Pulmonary artery endothelial cell (primary cell): ENCODE measurements around the gene CCBE1. TPM values are rescaled to one million over a fixed set of nuclear protein-coding genes. Genes with fewer than 3 reads are reported as not detected.
"Not testable (repeated sequence)": the region's sequence is repeated elsewhere in the genome, so short reads cannot be mapped to it uniquely, and the experiment has no call there.

ENCODE experiments used
- DNase-seq: peaks from one replicate; pipeline ENCODE4 v3.0.0-alpha.2; 2011; ENCODE audit warnings: low read depth, low spot score
- total RNA-seq: library from RNA; depleted of rRNA; stranded (reverse); fragments of >200 nt; gene quantifications from 2 replicates; pipeline ENCODE4 v1.2.3, GENCODE V29; 2014

CCBE1 gene
- 1.3 and 2.4 TPM in 2 replicates for total RNA-seq

DNA sequence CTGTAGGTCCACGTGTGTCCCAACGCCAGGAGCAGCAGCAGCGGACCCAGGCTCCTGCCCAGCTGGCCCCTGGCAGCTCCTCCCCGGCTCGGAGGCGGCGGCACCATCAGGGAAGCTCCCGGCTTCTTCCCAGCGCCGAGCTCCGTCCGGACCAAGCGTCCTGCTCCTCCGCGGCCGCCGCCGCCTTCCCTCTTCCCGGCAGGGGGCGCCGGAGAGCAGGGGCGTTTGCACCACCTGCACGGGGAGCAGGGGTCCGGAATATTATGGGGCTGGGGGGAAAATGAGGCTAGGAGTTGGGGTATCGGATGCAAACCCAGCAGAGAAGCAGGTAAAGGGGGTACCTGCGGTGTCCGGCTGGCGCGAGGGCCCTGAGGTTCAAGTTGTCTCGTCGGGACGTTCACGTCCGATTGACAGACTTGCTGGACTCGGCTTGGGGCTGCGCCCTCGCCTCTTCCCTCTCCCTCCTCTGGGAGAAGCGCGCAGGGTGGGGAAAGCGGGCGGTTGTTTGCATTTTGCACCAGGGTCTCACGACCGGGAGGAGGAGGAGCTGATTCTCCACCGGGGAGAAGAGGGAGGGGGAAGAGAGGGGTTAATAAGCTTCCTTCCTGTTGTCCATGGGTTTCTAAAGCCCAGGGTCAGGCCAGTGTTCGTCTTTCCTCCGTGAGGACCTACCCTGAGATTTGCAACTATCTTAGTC, at the start of gene CCBE1:
TSS of gene CCBE1 (minus strand) at position 188 of the 697 bp plus-strand sequence.
- DNase-seq: peak; percentile 11

DNA sequence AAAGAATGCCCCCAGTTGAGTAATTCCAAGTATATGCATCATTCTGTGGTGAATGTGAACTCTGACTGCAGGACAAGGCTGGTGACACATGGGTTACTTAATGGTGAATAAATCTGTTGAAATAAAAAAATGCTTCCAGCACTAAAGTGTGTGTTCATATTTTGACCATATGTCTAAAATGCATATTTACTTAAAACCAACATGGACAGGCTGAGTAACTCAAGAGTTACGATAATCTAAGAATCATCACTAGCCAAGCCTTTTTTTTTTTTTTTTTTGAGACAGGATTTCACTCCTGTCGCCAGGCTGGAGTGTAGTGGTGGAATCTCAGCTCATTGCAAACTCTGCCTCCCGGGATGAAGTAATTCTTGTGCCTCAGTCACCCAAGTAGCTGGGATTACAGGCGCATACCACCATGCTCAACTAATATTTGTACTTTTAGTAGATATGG, 47.1 kb upstream of the CCBE1 start:
- no peak for DNase-seq

DNA sequence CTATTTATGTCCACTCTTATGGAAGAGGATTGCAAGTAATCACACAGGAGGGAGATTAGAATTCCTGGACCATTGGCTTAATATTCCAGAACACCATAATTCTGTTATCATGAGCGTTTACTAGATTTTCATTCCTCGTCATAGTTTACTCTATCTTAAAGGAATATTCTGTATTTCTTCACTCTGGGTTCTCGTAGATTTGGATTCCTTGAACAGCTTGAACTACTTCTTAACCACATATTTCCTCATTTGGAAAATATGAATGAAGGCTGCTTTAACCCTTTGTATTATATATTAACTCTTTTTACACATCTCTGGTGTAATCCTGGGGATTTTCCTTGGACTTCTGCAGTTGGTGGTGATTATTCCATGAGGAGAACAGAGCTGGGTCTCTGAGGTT, 46.3 kb upstream of the CCBE1 start:
- no peak for DNase-seq

DNA sequence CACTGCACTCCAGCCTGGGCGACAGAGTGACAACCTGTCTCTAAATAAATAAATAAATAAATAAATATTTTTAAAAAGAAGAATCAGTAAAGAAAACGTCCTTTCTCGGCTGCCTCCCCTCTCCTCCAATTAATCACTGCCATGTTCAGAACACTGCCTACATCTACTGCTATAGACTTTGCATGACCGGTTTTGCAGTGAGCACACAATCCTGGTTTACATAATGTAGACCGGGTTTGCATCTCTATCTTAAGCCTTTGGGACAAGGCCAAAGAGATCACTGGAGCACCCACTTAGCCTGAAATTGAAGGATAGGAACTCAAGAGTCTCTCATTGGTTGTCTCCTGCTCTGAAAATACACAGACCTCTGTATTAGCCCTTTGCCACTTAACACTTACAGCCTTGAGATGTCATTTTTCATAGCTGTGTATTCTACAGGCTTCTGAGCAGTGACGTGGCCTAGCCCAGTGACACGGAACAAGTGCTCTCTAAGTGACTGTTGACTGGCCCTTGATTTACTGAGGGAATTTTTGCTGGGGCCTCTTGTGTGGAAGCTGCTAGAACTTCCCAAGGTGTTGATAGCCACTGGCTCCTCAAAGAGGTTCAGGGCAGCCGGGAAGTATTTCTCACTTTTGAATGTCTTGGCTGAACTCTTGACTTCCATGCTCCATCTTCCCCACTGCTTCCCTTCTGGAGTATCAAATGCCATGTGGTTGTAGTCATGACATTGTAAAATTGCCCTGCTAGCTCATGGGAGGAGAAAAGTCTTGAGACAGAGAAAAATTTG, 45.3 kb upstream of the CCBE1 start:
- DNase-seq: no peak

DNA sequence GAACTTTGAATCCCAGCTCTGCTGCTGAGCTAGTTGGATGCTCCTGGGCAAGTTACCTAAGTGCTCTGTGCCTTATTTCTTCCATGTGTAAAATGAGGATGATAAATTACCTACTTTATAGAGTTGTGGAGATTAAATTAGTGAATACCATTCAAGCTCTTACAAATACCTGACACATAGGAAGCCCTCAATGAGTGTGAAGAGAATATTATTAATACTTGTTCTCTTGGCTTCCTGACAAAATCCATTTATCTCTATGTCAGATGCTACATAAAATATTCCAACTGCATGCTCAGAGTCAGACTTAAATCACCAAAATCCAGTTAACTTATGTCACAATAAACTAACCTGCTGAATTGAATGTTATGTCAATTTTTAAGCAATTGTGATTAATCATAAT, 42.9 kb upstream of the CCBE1 start:
- no peak for DNase-seq

DNA sequence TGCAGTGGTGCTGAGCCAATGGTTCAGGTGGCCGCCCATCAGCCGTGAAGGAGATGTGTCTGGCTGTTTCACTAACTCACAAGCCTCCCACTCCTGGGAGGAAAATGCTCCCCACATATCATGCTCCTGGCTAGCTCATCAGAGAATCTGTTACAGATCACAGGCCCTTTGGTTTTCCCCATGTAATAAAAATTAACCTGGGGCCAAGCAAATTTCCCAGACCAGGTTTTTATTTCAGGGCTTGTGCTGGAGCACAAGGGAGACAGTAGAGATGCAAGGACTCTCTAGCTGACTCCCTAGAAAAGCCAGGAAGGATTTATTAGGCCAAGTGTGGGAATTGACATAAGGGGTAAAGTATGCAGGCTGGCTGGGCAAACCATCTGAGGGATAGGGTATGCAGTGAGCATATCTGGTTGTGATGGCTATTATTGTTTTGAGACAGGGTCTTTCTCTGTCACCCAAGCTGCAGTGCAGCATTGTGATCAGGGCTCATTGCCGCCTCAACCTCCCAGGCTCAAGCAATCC, 40.6 kb upstream of the CCBE1 start:
- no peak for DNase-seq

DNA sequence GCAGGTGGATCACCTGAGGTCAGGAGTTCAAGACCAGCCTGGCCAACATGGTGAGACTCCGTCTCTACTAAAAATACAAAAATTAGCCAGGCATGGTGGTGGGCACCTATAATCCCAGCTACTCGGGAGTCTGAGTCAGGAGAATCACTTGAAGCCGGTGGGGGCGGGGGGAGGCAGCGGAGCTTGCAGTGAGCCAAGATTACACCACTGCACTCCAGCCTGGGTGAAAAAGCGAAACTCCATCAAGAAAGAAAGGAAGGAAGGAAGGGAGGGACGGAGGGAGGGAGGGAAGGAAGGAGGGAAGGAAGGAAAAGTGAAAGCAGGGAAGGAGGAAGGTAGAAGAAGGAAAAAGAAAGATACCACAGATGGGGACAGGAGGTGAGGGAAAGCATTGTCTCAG, 40.1 kb upstream of the CCBE1 start:
- DNase-seq: not testable (repeated sequence)

DNA sequence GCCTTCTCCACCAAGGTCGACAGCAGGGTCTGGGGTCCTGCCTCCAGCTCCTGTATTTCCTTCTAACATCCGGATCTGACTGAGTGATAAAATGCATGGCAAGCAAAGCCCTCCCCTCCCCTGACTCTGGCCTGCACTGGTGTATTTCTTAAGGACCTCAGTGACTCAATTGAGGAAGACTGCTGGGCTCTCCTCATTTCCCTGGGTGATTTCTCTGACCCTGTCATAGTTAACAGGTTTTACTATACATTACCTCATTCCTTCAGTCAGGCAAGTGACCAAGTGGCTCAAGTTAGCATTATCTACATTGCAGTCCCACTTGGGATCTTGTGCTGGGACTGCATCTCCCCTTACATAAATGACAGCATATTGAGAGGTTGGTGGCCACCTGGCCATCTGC, 38.8 kb upstream of the CCBE1 start:
- no peak for DNase-seq

DNA sequence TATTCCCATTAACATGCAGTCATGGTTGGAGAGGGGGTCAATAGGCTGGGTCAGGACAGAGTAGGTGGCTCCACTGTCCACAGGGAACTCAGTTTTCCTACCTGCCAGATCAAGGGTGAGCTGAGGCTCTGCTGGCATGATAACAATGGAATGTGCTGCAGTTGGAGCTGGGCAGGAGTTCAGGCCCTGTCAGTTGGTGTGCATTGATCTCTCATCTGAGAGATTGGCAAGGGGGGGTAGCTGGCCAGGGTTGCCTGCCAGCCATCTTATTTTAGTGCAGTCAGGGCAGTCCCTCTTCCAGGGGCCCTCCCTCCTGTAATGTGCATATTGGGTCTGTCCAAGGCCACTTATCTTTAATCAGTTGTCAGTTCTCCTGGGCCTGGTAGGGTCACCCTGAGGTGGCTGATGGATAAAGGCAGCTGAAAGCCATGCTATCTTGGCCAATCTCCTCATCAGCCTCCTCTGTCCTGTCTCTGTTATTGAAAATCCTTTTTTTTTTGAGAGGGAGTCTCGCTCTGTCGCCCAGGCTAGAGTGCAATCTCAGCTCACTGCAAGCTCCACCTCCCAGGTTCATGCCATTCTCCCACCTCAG, 38.1 kb upstream of the CCBE1 start:
- no peak for DNase-seq

DNA sequence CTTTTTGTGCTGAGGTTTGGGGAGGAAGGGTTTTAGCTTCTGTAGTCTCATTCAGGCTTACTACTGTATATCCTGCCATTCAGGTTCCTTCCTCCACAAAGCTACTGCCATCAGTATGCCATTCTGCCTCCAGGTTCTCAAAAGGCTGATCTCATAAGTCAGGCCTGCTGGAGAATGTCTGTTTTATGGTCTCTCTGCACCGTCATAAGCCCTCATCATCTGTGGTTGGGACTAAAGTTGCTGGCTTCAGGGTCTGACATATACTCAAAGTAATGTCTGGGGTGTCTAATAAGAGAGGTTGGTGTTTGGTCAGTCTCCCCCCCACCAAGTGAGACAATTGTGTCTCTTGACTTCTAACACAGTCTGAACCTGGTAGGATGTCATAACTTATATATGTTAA, 36.2 kb upstream of the CCBE1 start:
- no peak for DNase-seq

DNA sequence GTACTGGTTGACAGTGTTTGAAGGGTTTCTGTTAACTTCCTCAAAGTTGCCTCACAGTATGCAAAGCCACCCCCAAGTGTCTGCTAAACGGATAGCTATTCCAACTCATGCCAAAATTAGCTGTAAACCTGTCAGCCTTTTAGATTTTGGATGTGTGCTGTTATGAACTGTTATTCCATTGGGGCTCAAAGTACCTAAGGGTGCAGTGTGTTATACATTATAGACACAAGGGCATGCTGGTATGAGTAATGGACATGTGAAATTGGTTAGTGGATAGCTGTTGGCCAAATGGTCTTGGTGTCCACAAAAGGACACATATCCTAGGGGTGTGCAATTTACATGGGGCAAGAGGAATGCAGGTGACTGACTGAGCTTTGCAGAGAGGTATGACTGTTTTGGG, 33.7 kb upstream of the CCBE1 start:
- DNase-seq: no peak

DNA sequence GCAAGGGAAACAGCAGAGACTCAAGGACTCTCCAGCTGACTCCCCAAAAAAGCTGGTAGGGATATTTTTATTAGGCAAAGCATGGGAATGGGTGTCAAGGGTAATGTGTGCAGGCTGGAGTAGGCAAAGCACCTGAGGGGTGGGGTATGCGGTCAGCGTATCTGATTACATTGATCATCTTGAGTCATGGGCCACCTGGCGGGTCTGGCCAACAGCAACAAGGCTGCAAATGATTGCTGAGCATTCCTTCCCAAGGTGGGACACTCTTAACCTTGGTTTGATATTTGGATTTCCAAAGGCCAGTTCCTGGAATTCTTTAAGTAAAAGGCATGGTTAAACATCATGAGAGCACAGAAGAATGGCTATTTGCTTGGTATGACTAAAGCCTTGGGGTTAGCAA, 32.6 kb upstream of the CCBE1 start:
- DNase-seq: no peak

DNA sequence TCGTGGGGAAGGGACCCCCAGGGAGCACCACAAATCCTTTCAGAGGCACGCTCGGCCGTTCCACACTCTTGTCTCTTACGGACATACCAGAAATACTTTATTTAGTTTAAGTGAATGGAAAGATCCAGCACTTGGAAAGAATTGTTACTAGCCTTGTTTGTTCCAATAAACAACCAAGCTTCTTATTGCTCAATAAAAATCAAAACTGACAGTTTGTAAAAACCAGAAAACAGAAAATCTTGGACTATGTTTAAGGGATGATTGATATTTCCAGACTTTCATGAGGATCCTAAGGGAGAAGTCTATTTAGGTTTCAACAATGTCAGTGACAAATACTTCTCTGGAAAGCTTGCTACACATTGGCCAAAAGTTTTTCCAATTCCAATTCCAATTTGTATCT, 31.6 kb upstream of the CCBE1 start:
- no peak for DNase-seq

DNA sequence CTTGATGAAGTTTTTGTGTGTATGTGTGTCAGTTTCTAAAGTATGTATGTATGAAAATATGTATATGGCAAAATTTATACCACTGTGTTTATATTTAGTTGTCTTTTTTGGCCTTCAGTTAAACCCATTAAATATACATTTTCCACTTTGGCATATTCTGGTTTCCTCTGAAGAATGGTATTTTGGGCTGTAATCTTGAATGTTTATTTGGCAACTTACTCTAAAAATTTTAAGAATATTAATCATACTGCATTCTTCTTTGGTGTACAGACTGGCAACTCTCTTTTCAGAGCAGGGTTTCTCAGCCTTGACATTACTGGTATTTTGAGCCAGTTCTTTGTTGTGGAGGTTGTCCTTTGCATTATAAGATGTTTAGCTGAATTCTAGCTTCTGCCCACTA, 27.9 kb upstream of the CCBE1 start:
- no peak for DNase-seq

DNA sequence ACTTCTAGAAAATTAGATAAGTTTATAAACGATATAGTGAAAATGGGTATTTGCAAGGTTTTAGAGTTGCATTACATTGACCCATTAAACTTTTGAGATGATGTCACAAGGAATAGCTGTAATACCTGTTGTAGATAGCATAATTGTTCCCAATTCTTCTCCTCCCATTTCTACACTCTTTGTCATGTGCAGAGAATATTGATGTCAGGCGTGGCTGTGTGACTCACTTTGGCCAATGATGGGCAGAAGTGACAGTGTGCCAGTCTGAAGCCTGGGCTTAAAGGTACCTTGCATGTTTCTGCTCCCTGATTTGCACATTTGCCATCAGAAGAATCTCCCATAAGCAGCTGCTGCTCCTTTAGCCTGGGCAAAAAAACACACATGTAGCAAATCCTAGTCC, 26.9 kb upstream of the CCBE1 start:
- DNase-seq: no peak

DNA sequence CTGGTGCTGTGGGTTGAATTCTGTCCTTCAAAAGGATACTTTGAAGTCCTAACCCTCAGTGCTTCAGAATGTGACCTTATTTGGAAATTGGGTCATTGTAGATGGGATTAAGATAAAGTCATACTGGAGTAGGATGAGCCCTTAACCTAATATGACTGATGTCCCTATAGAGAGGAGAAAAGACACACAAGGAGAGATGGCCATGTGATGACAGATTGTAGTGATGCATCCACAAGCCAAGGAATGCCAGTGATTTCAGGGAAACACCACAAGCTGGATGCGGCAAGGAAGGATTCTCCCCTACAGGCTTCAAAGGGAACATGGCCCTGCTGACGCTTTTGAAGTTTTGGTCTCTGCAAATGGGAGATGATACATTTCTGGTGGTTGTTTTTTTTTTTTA, 24.7 kb upstream of the CCBE1 start:
- no peak for DNase-seq

DNA sequence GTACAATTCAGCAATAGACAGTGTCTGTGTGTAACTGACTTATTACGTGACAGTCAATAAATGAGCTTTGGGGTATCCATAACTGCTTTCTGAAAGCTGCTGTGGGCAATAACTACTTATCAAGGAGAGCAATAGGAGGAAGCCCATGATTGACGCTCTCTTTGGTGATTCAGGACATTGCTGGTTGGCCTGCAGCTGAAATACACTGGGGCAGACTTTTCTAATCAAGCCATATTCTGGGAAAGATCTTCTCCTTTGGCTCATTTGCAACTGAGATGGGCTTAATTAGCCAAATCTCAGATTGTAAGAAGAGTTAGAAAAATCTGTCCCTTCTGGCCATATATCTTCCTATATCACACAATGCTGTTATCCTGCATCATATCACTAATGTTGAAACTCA, 24.0 kb upstream of the CCBE1 start:
- DNase-seq: no peak

DNA sequence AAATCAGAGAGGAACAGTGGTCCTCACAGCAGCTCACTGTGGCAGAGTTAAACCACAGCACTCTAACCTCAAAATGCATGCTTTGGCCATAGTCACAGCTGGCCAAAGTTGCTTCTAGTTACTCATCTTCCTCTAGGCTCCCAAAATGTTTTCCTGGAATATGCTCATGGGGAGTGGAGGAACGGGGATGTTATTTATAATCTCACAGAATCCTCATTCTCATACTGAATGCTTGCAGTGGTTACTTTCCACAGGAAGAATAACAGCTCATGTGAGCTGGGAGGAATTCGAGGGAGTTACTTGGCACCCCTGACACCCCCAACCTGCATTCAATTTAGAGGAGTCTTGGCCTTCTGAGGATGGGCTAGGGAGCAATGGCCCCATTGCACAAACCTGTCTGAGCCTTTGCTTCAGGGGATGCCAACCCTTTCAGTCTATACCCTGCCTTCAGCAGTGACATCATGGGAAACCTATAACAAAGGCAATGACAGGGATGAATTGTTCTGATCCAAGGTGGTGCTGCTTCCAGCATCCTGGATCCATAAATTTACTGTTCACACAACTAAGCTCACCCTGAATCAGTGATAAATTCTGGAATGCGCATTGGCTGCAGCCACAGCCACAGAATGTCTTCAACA, 22.4 kb upstream of the CCBE1 start:
- no peak for DNase-seq

DNA sequence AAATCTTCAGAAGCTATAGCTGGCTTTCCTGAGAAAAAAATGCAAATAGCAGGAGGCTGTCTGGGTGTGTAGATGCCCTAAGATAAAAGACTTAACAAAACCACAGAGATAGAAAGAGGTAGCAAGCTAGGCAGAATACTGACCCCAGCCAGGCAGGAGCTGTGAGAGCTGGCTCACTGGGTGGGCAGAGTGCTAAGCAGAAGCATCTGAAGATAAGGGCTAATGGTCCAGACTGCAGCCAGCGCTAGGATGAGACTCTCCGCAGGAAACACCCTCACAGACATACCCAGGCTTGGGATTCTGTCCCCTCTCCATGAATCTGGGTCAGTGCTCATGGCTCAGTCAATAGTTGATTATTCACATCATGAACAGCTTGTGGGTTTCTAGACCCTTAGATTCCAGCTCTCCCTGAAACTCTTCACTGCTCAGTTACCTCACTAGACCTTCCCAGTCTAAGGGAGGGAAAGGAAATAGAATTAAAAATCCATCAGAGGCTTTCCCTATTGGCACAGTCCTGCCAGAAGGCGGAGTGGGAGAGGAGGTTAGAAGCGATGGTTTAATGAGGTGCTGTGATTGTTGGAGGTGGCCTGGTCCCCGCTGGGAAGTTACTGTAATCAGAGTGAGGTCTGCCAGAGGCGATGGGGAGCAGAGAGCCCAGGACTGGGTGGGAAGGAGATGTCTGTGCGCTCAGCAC, 21.4 kb upstream of the CCBE1 start:
- no peak for DNase-seq

DNA sequence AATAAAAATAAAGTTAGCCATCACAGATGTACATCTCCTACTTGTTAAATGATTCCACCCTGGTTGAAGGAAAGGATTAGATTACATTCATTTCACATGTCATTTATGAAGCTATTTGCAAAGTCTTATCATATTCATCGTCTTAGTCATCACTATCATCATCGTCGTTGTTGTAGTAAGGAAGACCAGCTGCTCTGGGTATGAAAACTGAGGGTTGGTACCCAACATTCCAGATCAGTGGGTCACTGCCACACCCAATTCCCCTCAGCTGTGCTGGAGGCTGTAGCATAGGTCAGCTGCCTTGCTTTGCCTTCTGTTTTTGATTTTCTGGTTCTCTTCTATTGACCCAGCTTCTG, 20.9 kb upstream of the CCBE1 start:
- DNase-seq: no peak

DNA sequence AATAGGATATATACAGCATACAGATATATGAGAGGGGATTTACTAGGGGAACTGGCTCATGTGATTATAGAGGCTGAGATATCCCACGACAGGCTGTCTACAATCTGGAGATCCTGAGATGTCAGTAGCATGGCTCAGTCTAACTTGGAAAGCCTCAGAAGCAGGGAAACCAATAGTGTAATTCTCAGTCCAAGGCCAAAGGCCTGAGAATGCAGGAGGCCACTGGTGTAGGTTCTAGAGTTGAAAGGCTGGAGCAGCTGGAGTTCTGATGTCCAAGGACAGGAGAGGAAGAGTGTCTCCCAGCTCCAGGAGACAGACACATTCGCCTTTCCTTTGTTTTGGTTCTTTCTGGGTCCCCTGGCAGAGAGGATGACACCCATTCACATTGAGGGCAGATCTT, 20.1 kb upstream of the CCBE1 start:
- no peak for DNase-seq
